GM12892 (cell line): ENCODE results near the gene MICAL3.

Source experiments
- DNase-seq: peaks from one replicate; pipeline ENCODE4 v3.0.0; 2011; ENCODE audit not compliant: insufficient read length
- FAIRE-seq: peaks from 2 replicates; lab custom pipeline; 2011; peaks lifted over from hg19 to GRCh38; lab: Jason Lieb, UNC
- POLR2A ChIP-seq: IDR thresholded peaks from 2 replicates; pipeline ENCODE4 v1.6.1; 2011; ENCODE audit warnings: low read depth, low read length, control low read depth
- POLR2AphosphoS5 ChIP-seq: IDR thresholded peaks from 2 replicates; pipeline ENCODE4 v1.6.1; 2011; ENCODE audit warnings: low read depth, low read length, control low read depth
- TAF1 ChIP-seq: IDR thresholded peaks from 2 replicates; pipeline ENCODE4 v1.6.1; 2011; ENCODE audit warnings: low read depth, mild to moderate bottlenecking, control low read depth, low read length, borderline replicate concordance

MICAL3 gene

DNA sequence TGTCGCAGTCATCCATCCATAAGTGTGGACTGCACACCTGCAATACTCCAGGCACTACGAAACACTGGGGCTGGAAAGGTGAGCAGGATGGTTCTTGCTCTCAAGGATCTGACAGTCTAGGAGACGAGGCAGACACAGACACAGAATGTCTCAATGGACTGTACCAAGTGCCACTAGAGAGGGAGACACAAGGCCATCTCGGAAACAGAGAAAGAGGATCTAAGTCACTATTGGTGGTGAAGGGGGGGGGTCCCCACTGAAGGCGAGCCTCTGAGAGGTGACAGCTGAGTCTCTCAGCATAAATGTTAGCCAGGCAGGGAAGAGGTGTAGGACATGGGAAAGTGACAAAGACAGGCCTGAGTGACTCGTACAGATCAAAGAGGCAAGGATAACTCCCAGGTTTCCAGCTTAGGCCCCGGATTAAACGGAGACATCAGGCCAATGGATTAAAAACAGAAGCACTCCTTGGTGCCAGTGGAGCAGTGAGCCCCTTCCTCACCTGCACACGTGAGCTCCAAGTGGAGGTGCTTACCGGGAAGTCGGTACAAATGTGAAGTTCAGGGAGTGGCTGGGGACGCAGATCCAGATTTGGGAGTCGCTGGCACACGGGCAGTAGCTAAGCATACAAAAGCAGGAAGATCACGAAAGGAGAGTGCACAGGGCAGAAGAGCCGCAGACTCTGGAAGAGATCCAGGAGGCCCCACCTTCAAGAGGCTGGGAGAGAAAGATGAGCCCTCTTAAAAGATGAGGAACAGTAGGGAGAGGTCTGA, 117.2 kb downstream of the MICAL3 start:
- FAIRE-seq, result no peak
- TF ChIP-seq POLR2A (no peak), TAF1 (no peak), POLR2AphosphoS5 (no peak)

DNA sequence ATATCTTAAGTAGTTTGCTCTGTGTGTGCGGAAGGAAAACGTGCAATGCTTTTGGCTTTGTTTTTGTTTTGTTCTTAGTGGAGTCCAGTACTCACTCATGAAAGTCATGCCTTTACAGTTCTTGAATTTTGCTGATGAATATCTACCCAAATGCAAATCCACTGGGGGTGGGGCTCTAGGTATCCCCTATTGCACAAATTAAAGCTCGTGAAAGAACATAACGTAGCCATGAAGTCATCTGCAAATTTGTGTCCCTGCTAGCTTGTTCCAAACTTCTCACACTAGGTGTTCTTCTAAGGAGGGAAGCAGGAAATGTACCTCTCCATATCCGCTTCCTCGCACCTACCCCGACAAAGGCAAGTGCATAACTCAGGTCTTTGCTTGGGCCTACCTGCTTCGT, 118.9 kb downstream of the MICAL3 start:
- FAIRE-seq, result no peak
- TF ChIP-seq TAF1, result no peak
- TF ChIP-seq POLR2A, result no peak
- no peak for TF ChIP-seq POLR2AphosphoS5
- no peak for DNase-seq

More for the DNA sequence above, 117.2 kb downstream of the MICAL3 start:
- no peak for DNase-seq

DNA sequence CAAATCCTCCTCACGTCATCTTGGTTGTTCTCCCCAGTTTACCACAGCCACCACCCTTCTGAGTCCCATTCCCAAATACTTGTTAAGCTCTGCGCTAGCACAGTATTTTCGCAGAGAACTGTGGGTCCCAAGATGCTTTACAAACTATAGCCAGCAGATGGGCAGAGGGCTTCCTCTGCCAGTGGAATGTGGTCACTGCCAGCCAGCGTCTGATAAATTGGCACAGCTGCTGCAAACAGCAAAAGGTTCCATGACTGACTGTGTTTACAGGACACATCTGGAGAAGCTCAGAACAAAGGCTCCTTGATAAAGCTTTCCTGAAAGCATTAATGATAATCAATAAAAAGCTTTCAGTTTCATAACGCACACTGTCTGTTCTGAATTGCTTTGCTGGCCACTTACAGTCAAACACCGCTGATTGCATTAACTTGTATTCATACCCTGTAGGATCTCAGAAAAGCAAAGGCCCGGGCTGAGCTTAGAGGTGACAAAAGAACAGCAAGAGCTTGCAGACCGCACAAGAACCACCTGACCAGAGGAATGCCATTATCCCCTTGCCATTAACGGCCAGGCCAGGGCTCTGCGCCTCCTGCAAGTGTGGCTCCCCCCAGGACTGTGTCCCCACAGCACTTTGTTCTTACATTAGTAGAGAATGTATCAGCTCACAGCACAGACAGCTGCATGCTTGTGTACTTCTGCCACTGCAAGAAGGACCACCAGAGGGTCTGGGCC, 120.6 kb downstream of the MICAL3 start:
- no peak for TF ChIP-seq TAF1
- TF ChIP-seq POLR2A, result no peak
- no peak for TF ChIP-seq POLR2AphosphoS5
- DNase-seq, result no peak
- no peak for FAIRE-seq

DNA sequence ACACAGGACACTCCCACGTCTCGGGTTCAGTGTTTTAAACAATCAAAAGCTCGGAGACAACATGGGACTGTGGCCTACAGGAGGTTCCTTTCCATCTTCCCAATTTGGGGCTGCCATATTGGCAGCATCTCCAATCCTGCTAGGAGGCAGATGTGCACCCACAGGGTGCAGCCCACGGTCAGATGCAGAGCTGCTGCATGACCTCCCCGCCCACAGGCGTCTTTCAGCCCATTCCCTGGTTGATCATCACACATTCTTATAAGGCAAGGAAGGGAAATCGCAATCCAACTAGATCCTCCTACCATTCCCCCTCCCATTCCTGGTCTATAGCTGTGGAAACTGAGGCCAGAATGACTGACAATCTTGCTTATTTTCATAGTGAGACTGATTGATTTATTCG, 121.4 kb downstream of the MICAL3 start:
- TF ChIP-seq POLR2AphosphoS5 (no peak), TAF1 (no peak), POLR2A (no peak)
- FAIRE-seq (no peak), DNase-seq (no peak)

- no peak for TF ChIP-seq POLR2AphosphoS5
- no peak for TF ChIP-seq TAF1
- no peak for TF ChIP-seq POLR2A
- DNase-seq, result no peak
- FAIRE-seq, result no peak
Observed at GRCh38 chr22:17898375-17898774, 126.0 kb downstream of the MICAL3 start.

DNA sequence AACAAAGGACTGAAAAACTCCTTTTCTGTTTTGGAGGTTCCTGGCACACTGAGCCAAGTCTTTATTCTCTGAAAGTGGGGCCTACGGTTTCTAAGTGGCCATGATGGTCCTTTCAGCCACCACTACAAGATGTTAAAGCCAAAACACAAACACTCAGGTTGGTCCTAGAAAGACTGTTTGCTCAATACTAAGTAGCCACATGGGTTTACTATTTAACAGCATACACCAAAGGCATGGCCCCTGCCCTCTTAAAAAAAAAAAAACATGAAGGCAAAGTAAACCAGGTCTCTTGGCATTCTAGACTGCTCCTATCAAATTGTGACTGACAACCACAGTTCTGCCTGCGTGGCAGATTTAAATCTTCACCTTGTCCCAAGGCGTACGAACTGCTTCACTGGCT, 126.5 kb downstream of the MICAL3 start:
- no peak for FAIRE-seq
- TF ChIP-seq POLR2AphosphoS5 (no peak), TAF1 (no peak), POLR2A (no peak)
- no peak for DNase-seq

DNA sequence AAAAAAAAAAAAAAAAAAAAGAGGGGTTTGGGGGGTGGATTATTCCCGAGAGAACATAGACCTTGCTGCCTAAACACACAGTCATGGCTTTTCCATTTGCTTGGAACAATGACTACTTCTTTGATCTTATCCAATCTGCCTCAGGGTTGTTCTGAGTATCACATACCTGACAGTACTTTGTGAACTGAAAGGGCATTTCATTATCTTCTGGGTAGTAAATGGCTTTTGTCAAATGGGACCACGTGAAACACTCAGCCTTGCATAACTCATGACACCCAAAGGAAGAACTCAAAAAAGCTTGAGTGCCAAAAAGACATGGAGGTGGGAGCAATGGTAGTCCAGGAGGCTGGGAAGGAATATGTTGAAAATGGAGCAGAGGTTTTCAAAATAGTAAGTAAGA, 126.9 kb downstream of the MICAL3 start:
- DNase-seq, result no peak
- FAIRE-seq, result no peak
- TF ChIP-seq TAF1 (no peak), POLR2AphosphoS5 (no peak), POLR2A (no peak)

GRCh38 chr22:17896586-17896985, 127.8 kb downstream of the MICAL3 start:
- no peak for FAIRE-seq
- DNase-seq, result no peak
- TF ChIP-seq POLR2AphosphoS5 (no peak), TAF1 (no peak), POLR2A (no peak)

- no peak for DNase-seq
- no peak for FAIRE-seq
- no peak for TF ChIP-seq POLR2A
- no peak for TF ChIP-seq POLR2AphosphoS5
- TF ChIP-seq TAF1, result no peak
Observed at GRCh38 chr22:17893900-17894535, 130.3 kb downstream of the MICAL3 start.

- no peak for FAIRE-seq
- TF ChIP-seq POLR2A (no peak), TAF1 (no peak), POLR2AphosphoS5 (no peak)
Observed at GRCh38 chr22:17892376-17892775, 132.0 kb downstream of the MICAL3 start.

DNA sequence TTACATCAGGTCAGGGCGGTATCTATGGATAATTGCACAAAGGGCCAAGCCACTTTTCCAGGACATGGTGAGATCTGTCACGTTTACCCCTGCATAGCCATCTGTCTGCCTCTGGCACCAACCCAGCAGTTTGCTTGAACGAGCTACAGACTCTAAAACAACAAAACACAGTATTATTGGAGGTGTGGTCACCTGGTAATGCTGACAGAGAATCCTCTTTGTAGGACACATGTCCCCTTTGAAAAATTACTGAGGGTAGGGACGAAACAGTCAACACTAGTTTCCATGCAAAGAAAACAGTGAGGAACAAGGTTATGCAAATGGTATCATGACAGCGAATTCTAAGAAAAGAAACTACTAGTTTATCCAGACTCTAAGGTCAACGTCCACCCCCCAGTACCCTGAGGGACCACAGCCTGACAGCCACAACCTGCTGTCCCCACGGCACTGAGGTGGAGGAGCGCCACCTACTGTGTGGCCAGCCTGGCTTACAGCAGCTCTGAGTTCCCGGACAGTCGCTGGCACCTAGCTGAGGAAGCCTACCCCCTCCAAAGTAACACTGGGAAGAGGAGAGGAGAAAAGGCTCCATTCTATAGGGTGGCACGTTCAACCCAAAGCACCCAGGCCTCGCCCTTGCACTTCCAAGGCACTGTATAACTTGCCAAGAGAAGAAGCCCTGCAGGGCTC, 132.7 kb downstream of the MICAL3 start:
- no peak for DNase-seq
- no peak for FAIRE-seq

More at GRCh38 chr22:17892376-17892775, 132.0 kb downstream of the MICAL3 start:
- no peak for DNase-seq

More for the DNA sequence above, 132.7 kb downstream of the MICAL3 start:
- TF ChIP-seq POLR2AphosphoS5 (no peak), TAF1 (no peak), POLR2A (no peak)
